SHP77 (cell line): ENCODE data around the gene HELZ.

Experiments
- DNase-seq, 2 experiments: peaks; one replicate each; lab custom pipeline; 2025; lab: John Stamatoyannopoulos, UW

HELZ gene

GRCh38 chr17:67024736-67025135 lies 220.3 kb downstream of the HELZ start:
- no peak for DNase-seq

GRCh38 chr17:67022451-67022810 lies 222.6 kb downstream of the HELZ start:
- no peak for DNase-seq

GRCh38 chr17:67021743-67022450 lies 223.1 kb downstream of the HELZ start:
- no peak for DNase-seq

GRCh38 chr17:67021196-67021595 lies 223.8 kb downstream of the HELZ start:
- no peak for DNase-seq
